GM19372 (cell line): ENCODE data around the gene OR2A12.
A peak's percentile ranks its signal among the peaks of the same experiment; 100 is the strongest.
"Not testable (repeated sequence)": the region's sequence is repeated elsewhere in the genome, so short reads cannot be mapped to it uniquely, and the experiment has no call there.

Source experiments
- ATAC-seq: cut with Tn5 transposase; IDR thresholded peaks from one replicate; pipeline ENCODE4 v1.9.1; 2021; ENCODE audit warnings: mild to moderate bottlenecking, low read depth, moderate library complexity; ENCODE audit not compliant: unreplicated experiment

The OR2A12 gene

GRCh38 chr7:144113651-144114050, 27.6 kb downstream of the OR2A12 start:
- ATAC-seq = no peak

DNA sequence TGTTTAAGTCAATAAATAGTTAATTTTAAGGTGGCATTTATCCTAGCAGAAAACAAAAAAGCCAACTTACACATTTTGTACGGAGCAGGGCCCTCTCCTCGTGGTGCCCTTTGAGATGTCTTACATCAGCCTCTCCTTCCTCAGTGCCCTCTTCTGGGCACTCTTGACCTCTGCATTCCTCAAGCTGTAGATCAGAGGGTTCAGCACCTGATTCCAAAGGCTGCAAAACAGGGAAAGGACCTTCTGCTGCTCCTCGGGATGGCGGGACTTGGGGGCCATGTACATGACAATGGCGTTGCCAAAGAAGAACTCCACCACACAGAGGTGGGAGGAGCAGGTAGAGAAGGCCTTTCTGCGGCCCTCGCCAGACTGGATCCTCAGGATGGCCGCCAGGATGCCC, 32.3 kb downstream of the OR2A12 start:
- no peak for ATAC-seq

- no peak for ATAC-seq
Observed at GRCh38 chr7:144122876-144123275, 36.8 kb downstream of the OR2A12 start, which contains the start of gene OR2A14. OR2A14 (plus strand) TSS chr7:144123176; CDS start chr7:144129113, 5,937 bp downstream.

- peak; percentile 100 for ATAC-seq
Observed at GRCh38 chr7:144127714-144128334, 41.7 kb downstream of the OR2A12 start.

DNA sequence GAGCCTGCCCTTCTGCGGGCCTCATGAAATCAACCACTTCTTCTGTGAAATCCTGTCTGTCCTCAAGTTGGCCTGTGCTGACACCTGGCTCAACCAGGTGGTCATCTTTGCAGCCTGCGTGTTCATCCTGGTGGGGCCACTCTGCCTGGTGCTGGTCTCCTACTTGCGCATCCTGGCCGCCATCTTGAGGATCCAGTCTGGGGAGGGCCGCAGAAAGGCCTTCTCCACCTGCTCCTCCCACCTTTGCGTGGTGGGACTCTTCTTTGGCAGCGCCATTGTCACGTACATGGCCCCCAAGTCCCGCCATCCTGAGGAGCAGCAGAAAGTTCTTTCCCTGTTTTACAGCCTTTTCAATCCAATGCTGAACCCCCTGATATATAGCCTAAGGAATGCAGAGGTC, 43.5 kb downstream of the OR2A12 start:
- ATAC-seq = not testable (repeated sequence)

GRCh38 chr7:144130730-144131129, 44.7 kb downstream of the OR2A12 start:
- no peak for ATAC-seq

DNA sequence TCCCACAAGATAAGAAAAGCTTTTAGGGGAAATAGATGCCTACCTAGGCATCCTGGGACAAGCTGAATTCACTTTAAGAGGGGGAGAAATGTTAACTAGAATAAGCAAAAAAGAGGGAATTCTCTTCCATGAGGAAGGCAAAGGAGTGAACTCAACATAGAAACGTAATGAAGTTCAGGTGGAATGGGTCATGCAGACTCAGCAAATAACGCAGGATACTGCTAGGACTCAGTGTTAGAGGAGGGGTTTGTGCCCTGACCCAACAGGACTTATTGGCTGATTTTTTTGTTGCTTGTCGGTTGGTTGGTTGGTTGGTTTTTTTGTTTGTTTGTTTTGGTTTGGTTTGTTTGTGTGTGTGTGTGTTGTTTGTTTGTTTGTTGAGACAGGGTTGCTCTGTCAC, 46.2 kb downstream of the OR2A12 start:
- no peak for ATAC-seq

- ATAC-seq = no peak
Observed at GRCh38 chr7:144133307-144133706, 47.2 kb downstream of the OR2A12 start.

GRCh38 chr7:144134116-144134515, 48.0 kb downstream of the OR2A12 start:
- ATAC-seq = no peak

DNA sequence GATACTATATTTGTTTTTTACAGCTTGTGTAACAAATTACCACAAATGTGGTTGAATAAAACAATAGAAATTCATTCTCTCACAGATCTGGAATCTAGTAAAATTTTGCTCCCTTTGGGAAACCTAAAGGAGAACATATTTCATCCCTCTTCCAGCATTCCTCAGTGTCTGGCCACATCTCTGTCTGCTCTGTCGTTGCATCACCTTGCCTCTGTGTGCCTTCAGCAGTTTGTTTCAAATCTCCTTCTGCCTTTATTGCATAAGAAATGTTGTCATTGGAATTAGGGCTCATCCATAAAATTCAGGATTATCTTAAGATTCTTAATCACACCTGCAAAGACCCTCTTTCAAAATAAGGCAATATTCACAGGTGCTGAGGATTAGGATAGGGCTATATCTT, 51.4 kb downstream of the OR2A12 start:
- no peak for ATAC-seq

DNA sequence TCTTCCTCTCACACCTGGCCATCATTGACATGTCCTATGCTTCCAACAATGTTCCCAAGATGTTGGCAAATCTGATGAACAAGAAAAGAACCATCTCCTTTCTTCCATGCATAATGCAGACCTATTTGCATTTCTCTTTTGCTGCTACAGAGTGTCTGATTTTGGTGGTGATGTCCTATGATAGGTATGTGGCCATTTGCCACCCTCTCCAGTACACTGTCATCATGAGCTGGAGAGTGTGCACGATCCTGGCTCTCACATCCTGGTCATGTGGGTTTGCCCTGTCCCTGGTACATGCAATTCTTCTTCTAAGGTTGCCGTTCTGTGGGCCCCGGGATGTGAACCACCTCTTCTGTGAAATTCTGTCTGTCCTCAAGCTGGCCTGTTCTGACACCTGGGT, 56.1 kb downstream of the OR2A12 start:
- ATAC-seq = no peak

DNA sequence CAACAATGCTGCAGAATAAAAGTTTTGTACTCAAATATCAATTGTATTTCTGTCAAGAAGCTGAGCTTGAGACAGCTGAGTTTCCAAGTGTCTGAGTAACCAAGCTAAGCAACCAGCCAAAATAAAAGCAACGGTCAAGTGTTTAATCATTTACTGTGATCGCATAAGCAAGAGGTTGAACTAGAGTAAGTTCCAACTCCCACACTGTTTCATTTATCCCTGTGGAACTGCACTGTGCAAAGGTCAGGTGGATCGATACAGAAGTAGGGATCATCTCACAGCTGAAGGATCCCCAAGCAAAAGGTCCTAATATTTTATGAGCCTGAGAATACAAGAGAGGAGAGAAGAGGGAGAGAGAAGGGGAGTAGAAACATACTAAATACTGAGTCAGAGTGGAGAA, 58.3 kb downstream of the OR2A12 start:
- no peak for ATAC-seq

DNA sequence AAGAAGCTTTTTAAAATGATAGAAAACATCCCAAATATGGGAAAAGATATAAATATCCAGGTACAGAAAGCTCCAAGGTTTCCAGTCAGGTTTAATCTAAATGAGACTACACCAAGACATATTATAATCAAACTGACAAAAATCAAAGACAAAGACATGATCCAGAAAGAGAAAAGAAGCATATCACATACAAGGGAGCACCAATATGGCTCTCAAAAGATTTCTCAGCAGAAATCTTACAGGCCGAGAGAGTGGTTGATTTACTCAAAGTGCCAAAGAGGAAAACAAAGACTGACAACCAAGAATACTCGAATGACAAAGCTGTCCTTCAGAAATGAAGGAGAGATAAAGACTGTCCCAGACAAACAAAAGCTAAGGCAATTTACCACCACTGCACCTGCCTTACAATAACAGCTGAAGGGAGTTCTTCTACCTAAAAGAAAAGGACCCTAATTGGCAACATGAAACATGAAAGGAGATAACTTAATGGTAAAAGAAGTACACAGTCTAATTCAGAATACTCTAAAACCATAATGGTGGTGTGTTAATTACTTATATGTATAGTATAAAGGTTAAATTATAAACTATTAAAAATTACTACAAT, 62.2 kb downstream of the OR2A12 start:
- no peak for ATAC-seq
